GM23338 (cell line): ENCODE data around the gene PRDM7.

Source experiments
- CREB1 ChIP-seq: fragments of 250-450 bp; sonication (Bioruptor Pico); IDR thresholded peaks from 2 replicates; pipeline ENCODE4 v1.5.0; 2020; ENCODE audit warnings: low read depth, mild to moderate bottlenecking, moderate library complexity
- EZH2 ChIP-seq: fragments of 200-600 bp; sonication (generic); IDR thresholded peaks from one replicate; pipeline ENCODE4 v1.8.0; 2017; ENCODE audit warnings: antibody characterized with exemption, mild to moderate bottlenecking, low read depth; ENCODE audit not compliant: unreplicated experiment
- EZH2phosphoT487 ChIP-seq: fragments of 200-600 bp; sonication (generic); IDR thresholded peaks from one replicate; pipeline ENCODE4 v1.8.1; 2018; ENCODE audit warnings: antibody characterized with exemption; ENCODE audit not compliant: unreplicated experiment
- JUNB ChIP-seq: IDR thresholded peaks from one replicate; pipeline ENCODE4 v1.6.1; 2016; ENCODE audit warnings: antibody characterized with exemption; ENCODE audit not compliant: unreplicated experiment
- POLR2AphosphoS5 ChIP-seq: IDR thresholded peaks from 2 replicates; pipeline ENCODE4 v1.6.1; 2016; ENCODE audit warnings: antibody characterized with exemption, low read depth
- REST ChIP-seq: IDR thresholded peaks from one replicate; pipeline ENCODE4 v1.6.1; 2018; ENCODE audit warnings: antibody characterized with exemption; ENCODE audit not compliant: unreplicated experiment
- STAT1 ChIP-seq: IDR thresholded peaks from one replicate; pipeline ENCODE4 v1.6.1; 2016; ENCODE audit warnings: antibody characterized with exemption; ENCODE audit not compliant: unreplicated experiment
- ZNF114 ChIP-seq: fragments of 250-450 bp; sonication (Bioruptor Pico); IDR thresholded peaks from 2 replicates; pipeline ENCODE4 v1.5.0; 2020; ENCODE audit warnings: mild to moderate bottlenecking, moderate library complexity
- ZNF331 ChIP-seq: fragments of 250-450 bp; sonication (Bioruptor Pico); IDR thresholded peaks from 2 replicates; pipeline ENCODE4 v1.5.0; 2020; ENCODE audit warnings: low read depth, mild to moderate bottlenecking, moderate library complexity
- TF ChIP-seq, protein P1 (sequence below), 2 experiments: fragments of 200-600 bp in 1 of 2; sonication (generic) in 1 of 2; conservative IDR thresholded peaks; 2 replicates each; pipeline versions ENCODE4 v1.5.1 to v1.6.1; 2016 to 2017; ENCODE audit warnings: antibody characterized with exemption in 2 of 2, low read depth in 2 of 2, mild to moderate bottlenecking in 2 of 2, moderate library complexity in 1 of 2
- TF ChIP-seq, protein P2 (sequence below): IDR thresholded peaks from 2 replicates; pipeline ENCODE4 v1.6.1; 2016; ENCODE audit warnings: antibody characterized with exemption

- TF ChIP-seq, protein P1, sequence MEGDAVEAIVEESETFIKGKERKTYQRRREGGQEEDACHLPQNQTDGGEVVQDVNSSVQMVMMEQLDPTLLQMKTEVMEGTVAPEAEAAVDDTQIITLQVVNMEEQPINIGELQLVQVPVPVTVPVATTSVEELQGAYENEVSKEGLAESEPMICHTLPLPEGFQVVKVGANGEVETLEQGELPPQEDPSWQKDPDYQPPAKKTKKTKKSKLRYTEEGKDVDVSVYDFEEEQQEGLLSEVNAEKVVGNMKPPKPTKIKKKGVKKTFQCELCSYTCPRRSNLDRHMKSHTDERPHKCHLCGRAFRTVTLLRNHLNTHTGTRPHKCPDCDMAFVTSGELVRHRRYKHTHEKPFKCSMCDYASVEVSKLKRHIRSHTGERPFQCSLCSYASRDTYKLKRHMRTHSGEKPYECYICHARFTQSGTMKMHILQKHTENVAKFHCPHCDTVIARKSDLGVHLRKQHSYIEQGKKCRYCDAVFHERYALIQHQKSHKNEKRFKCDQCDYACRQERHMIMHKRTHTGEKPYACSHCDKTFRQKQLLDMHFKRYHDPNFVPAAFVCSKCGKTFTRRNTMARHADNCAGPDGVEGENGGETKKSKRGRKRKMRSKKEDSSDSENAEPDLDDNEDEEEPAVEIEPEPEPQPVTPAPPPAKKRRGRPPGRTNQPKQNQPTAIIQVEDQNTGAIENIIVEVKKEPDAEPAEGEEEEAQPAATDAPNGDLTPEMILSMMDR (conservative IDR thresholded peaks at IDR 0.05; ENCODE audit: low read depth in 2 of 2) = no peak
- TF ChIP-seq EZH2 = no peak
- TF ChIP-seq REST = no peak
- TF ChIP-seq POLR2AphosphoS5 = no peak
- TF ChIP-seq, protein P2, sequence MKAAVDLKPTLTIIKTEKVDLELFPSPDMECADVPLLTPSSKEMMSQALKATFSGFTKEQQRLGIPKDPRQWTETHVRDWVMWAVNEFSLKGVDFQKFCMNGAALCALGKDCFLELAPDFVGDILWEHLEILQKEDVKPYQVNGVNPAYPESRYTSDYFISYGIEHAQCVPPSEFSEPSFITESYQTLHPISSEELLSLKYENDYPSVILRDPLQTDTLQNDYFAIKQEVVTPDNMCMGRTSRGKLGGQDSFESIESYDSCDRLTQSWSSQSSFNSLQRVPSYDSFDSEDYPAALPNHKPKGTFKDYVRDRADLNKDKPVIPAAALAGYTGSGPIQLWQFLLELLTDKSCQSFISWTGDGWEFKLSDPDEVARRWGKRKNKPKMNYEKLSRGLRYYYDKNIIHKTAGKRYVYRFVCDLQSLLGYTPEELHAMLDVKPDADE = no peak
- no peak for TF ChIP-seq CREB1 (CRISPR knock-in tag)
- no peak for TF ChIP-seq EZH2phosphoT487
- TF ChIP-seq STAT1 = no peak
- TF ChIP-seq JUNB = no peak
- TF ChIP-seq ZNF114 (CRISPR knock-in tag) = no peak
- TF ChIP-seq ZNF331 (CRISPR knock-in tag) = no peak
Measured at GRCh38 chr16:90083139-90083538, 6.0 kb upstream of the PRDM7 start.
